ENCODE data around the gene ATP6V0E2.

The ATP6V0E2 gene

GRCh38 chr7:149838992-149839408 is 34.8 kb upstream of the ATP6V0E2 start:
- no peak for DNase-seq

- DNase-seq: no peak
These were observed 33.8 kb upstream of the ATP6V0E2 start for GRCh38 chr7:149839933-149840332.

- no peak for DNase-seq
These were observed 30.2 kb upstream of the ATP6V0E2 start for GRCh38 chr7:149843566-149843965.

- DNase-seq: no peak
These were observed 29.3 kb upstream of the ATP6V0E2 start for GRCh38 chr7:149844445-149844844.

- DNase-seq: peak; percentile 59
These were observed 28.4 kb upstream of the ATP6V0E2 start for GRCh38 chr7:149845257-149845980.

- peak; percentile 53 for DNase-seq
These were observed 27.7 kb upstream of the ATP6V0E2 start for GRCh38 chr7:149846021-149846420.

- no peak for DNase-seq
These were observed 27.2 kb upstream of the ATP6V0E2 start for GRCh38 chr7:149846436-149847046.

GRCh38 chr7:149849174-149849573 is 24.6 kb upstream of the ATP6V0E2 start:
- no peak for DNase-seq

GRCh38 chr7:149850007-149850594 is 23.7 kb upstream of the ATP6V0E2 start:
- DNase-seq: no peak

GRCh38 chr7:149850716-149851115 is 23.1 kb upstream of the ATP6V0E2 start:
- DNase-seq: no peak

- DNase-seq: no peak
These were observed 22.3 kb upstream of the ATP6V0E2 start for GRCh38 chr7:149851449-149851848.

GRCh38 chr7:149853157-149853556 is 20.6 kb upstream of the ATP6V0E2 start:
- no peak for DNase-seq

- DNase-seq: no peak
These were observed 19.0 kb upstream of the ATP6V0E2 start for GRCh38 chr7:149854611-149855360.

GRCh38 chr7:149855361-149856305 is 18.1 kb upstream of the ATP6V0E2 start:
- no peak for DNase-seq

- DNase-seq: no peak
These were observed 17.2 kb upstream of the ATP6V0E2 start for GRCh38 chr7:149856583-149856982.

- DNase-seq: no peak
These were observed 14.4 kb upstream of the ATP6V0E2 start for GRCh38 chr7:149859369-149859768.

- DNase-seq: no peak
These were observed 13.9 kb upstream of the ATP6V0E2 start for GRCh38 chr7:149859876-149860275.

- no peak for DNase-seq
These were observed 12.7 kb upstream of the ATP6V0E2 start for GRCh38 chr7:149860821-149861727.

GRCh38 chr7:149861728-149862045 is 12.1 kb upstream of the ATP6V0E2 start:
- no peak for DNase-seq

- DNase-seq: no peak
These were observed 11.6 kb upstream of the ATP6V0E2 start for GRCh38 chr7:149862156-149862555.

GRCh38 chr7:149863500-149863899 is 10.3 kb upstream of the ATP6V0E2 start:
- no peak for DNase-seq

Data from GF-D8 (cell line).